KBM-7 (cell line): Measurements from ENCODE around the gene PPP2R3B.
"Not testable (repeated sequence)": the region's sequence is repeated elsewhere in the genome, so short reads cannot be mapped to it uniquely, and the experiment has no call there.

Experiments used
- DNase-seq: peaks from one replicate; pipeline ENCODE4 v3.0.0-alpha.2; 2015
- in situ Hi-C: fragments of 300-500 bp; cut with MboI; formaldehyde crosslinking; loops from 2 replicates; pipeline ENCODE4 v1.14.3; 2020; ENCODE audit warnings: low sequenced_read_pairs, low pct_unique_long_range_greater_than_20kb, mixed read lengths

PPP2R3B gene, protein sequence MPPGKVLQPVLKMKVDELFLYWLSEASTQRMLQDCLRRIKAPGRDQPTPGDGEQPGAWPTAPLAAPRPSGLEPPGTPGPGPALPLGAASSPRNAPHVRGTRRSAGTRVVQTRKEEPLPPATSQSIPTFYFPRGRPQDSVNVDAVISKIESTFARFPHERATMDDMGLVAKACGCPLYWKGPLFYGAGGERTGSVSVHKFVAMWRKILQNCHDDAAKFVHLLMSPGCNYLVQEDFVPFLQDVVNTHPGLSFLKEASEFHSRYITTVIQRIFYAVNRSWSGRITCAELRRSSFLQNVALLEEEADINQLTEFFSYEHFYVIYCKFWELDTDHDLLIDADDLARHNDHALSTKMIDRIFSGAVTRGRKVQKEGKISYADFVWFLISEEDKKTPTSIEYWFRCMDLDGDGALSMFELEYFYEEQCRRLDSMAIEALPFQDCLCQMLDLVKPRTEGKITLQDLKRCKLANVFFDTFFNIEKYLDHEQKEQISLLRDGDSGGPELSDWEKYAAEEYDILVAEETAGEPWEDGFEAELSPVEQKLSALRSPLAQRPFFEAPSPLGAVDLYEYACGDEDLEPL

DNA sequence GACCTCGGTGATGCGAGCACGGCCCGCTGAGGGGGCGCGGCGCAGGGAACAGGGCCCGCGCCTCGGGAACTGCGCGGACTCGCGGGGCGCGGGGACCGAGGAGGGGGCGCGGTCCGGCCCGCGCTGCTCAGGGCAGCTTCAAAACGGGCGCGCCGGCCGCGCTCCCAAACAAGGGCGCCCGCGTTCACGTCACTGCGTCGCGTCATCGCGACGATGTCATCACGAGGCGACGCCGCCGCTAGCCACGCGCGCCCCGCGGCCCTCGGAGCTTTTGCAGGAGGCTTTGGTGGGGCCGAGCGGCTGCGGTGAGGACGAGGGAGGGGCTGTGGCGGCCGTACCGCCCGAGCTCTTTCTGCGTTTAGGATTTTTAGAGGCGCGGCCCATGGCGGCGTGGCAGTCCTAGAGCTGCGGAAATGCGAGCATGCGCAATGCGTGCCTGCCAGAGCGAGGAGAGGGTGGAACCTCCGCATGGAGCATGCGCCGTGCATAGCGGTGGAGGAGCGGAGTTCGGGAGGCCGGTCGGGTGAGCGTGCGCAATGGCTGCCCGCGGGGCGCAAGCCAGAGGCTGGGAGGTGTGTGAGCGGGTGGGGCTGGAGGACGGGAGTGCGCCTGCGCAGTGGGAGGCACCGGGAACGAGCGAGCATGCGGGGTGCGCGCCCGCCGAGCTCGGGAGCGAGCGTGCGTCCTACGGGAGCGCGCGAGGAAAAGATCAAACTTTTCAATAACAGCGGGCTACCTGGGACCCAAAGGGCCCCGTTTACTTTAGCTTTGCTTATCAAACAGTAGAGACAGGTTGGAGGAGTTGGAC lies at the start of gene PPP2R3B:
TSS of gene PPP2R3B (minus strand) at position 140 of the 808 bp plus-strand sequence. CDS start 216 bp downstream, outside the sequence.
- peak; percentile 100 for DNase-seq
- in situ Hi-C loops = no loop called here

DNA sequence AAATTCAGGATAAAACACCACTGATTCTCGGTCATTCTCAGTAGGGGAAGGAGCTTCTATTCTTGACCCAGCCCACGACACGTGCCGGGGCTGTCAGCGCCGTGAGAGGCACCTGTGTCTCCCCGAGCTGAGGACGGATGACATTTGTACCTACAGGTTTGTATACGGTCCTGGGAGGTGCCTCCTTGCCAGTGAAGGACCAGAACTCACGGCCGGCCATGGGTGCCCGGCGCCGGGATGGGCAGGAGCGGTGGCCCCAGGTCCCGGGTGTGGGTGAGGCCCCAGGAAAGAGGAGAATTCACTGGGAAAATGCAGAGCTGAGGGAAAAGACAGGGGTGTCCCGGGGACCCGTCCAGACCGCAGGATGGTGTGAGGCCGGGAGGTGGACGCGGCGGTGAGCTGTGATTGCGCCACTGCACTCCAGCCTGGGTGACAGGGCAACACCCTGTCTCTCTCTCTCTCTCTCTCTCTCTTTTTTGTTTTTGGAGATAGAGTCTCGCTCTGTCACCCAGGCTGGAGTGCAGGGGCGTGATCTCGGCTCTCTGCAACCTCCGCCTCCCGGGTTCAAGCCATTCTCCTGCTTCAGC lies 48.9 kb upstream of the PPP2R3B start:
- in situ Hi-C loops = no loop called here
- DNase-seq = no peak

DNA sequence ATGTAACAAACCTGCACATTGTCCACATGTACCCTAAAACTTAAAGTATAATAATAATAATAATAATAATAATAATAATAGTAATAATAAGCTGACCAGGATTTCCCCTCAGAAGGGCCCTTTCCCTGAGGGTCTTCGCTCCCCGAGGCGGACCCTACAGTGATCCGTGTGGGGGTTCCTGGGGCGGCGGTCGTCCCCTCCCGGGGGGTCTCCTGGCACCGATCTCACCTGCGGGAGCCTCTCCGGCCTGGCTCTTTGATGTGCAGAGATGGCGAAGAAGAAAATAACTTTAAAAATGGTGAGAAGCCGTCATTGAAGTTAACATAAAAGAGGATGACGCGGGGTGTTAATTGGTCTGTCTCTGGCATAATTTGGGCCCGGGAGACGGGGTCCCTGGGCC lies 48.2 kb upstream of the PPP2R3B start:
- in situ Hi-C loops = no loop called here
- no peak for DNase-seq

DNA sequence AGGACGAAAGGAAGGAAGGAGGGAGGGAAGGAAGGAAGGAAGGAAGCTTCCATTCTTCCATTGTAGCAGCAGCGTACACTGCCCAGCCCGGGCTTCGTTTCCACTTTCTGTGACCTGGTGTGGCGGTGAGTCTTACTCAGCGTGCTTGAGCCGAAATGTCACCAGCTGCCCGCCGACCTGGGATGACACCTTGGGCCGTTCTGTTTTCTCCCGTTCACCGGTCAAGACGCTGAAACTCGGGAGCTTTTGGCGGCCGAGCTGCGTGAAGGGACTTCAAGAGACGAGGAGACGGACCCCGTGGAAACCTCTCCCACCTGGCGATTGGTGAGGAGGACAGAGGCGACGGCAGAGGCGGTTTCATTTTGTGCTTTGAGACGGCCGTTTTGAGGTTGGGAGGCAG lies 47.1 kb upstream of the PPP2R3B start:
- in situ Hi-C loops = no loop called here
- DNase-seq = no peak

- in situ Hi-C loops = not testable (repeated sequence)
Observed at GRCh38 chrX:432666-433065, 46.0 kb upstream of the PPP2R3B start.

GRCh38 chrX:431492-432111 lies 44.9 kb upstream of the PPP2R3B start:
- DNase-seq = no peak

More at GRCh38 chrX:432666-433065, 46.0 kb upstream of the PPP2R3B start:
- not testable (repeated sequence) for DNase-seq

GRCh38 chrX:431056-431455 lies 44.3 kb upstream of the PPP2R3B start:
- DNase-seq = no peak
- in situ Hi-C loops = no loop called here

More at GRCh38 chrX:431492-432111, 44.9 kb upstream of the PPP2R3B start:
- in situ Hi-C loops = no loop called here

- in situ Hi-C loops = no loop called here
- DNase-seq = no peak
Observed at GRCh38 chrX:429266-429825, 42.6 kb upstream of the PPP2R3B start.

DNA sequence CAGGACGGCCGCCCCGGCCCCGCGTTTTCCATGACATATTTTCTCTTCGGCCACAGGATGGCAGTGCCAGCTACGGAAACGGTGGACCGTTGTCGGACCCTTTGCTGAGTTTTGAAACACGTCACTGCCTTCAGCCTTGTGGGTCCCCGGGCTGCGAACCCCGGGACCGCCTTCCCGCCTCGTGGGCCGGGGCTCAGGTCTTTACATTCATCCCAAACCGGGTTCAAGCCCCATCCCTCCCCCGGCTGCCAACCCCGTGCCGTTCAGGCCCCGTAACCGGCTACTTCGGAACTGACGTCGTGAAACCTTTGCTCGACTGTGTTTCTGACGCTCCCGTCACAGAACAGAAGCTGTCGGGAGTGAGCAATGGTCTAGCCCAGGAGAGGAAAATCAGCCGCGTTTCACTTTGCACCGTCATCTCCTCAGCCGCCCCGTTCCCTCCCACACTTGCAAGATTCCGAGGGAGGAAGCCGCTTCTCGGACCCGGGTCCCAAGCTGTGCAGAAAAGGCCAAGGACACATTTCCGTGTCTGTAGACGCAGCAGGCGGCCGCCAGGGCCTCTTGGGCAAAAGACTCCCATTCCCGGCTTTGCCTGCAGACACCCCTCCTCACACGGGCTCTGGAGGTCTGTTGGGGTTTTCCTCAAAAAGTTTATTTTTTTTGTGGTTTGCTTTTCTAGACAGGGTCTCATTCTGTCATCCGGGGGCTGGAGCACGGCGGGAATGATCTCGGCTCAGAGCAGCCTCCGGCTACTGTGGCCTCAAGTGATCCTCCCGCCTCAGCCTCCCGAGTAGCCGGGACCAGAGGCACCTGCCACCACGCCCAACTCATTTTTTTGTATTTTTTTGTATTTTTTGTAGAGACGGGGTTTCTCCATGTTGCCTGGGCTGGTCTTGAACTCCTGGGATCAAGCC lies 41.4 kb upstream of the PPP2R3B start:
- peak; percentile 67 for DNase-seq
- in situ Hi-C loops = no loop called here

- in situ Hi-C loops = no loop called here
- no peak for DNase-seq
Observed at GRCh38 chrX:426881-427280, 40.2 kb upstream of the PPP2R3B start.

DNA sequence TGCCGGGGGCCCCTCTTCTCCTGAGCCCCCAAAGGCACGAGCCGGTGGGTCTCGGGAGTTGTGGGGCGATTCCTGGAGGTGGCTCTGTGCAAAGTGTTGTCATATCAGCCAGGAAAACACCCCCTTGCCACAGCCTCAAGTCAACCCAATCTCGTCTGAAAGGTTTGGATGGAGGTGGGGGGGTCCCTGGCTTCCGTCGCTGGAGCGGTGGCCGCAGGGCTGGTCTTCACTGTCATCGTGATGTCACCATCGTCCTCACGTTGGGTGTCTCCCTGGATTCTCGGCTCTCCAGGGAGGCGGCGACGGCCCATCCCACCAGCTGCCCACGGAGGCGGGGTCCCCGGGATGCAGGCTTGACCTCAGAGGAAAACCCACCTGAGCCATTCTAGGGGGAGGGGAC lies 38.3 kb upstream of the PPP2R3B start:
- in situ Hi-C loops = no loop called here
- no peak for DNase-seq

- in situ Hi-C loops = no loop called here
- no peak for DNase-seq
Observed at GRCh38 chrX:421646-422391, 35.1 kb upstream of the PPP2R3B start.

GRCh38 chrX:420496-421223 lies 34.0 kb upstream of the PPP2R3B start:
- in situ Hi-C loops = no loop called here

DNA sequence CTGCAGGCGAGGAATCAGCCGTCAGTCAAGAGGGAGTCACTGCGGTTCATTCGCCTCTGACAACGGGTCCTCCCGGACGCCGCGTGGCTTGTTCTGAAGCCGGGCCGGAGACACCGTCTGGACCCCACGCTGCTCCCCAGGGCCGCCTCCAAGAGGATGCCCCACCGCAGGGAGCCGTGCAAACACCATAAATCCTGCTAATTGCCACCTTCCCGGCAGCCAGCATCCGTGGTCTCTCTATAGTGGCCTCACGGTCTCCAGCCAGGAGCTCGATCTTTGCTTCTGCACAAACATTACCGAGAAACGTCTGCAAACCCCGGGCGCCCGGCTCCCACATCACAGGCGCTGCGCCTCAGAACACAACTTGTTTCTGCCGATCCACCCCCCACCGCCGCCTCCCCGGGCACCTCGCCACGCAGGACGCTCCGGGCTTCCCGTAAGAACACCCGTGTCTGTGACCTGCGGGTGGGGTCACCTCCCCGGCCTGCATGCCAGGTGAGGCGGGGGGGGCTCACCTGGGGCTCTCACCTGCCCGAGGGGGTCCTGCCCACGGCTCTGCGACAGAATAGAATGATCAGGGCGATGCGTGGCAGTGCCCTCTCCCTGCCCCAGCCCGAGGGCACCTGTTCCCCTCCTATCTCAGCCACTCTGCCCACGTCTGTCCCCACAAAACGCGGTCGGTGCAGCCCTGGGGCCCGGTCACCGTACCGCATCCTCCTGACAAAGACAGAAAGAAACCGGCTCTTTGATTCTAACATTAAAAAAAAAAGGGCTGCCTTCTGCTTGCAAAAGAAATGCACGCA lies 32.4 kb upstream of the PPP2R3B start:
- no peak for DNase-seq
- in situ Hi-C loops = no loop called here

More at GRCh38 chrX:420496-421223, 34.0 kb upstream of the PPP2R3B start:
- DNase-seq = no peak

DNA sequence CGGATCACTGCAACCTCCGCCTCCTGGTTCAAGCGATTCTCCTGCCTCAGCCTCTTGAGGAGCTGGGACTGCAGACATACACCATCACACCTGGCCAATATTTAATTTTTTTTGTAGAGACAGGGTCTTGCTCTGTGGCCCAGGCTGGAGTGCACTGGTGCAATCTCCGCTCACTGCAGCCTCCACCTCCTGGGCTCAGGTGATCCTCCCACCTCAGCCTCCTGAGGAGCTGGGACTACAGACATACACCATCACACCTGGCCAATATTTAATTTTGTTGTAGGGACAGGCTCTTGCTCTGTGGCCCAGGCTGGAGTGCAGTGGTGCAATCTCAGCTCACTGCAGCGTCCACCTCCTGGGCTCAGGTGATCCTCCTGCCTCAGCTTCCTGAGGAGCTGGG lies 28.8 kb upstream of the PPP2R3B start:
- in situ Hi-C loops, DNase-seq: not testable (repeated sequence)
